Keratinocyte (primary cell): ENCODE measurements around the gene HEMGN. TPM values are rescaled to one million over a fixed set of nuclear protein-coding genes. Genes with fewer than 3 reads are reported as not detected.

Experiments used
- DNase-seq: peaks from one replicate; pipeline ENCODE4 v3.0.0-alpha.2; 2011; ENCODE audit warnings: low read depth, missing footprints, low spot score
- FAIRE-seq: peaks from 2 replicates; lab custom pipeline; 2011; peaks lifted over from hg19 to GRCh38; lab: Jason Lieb, UNC
- H2AFZ ChIP-seq: 2 replicates; pipeline ENCODE4 v1.6.0; 2012; ENCODE audit warnings: low read length, control low read depth, inconsistent platforms; ENCODE audit not compliant: control insufficient read depth
- H3K27ac ChIP-seq: 2 replicates; pipeline ENCODE4 v1.5.1; 2011; ENCODE audit warnings: low read length; ENCODE audit not compliant: control insufficient read depth, insufficient read depth
- H3K27me3 ChIP-seq: 3 replicates; pipeline ENCODE4 v1.6.0; 2011; ENCODE audit warnings: low read length; ENCODE audit not compliant: control insufficient read depth, insufficient read depth; ENCODE audit errors: extremely low read depth
- H3K36me3 ChIP-seq, 2 experiments: 2 replicates in 1 of 2; 3 replicates in 1 of 2; pipeline ENCODE4 v1.5.1; 2011; ENCODE audit warnings: low read length in 2 of 2, mild to moderate bottlenecking in 1 of 2; ENCODE audit not compliant: control insufficient read depth in 2 of 2, insufficient read depth in 2 of 2; ENCODE audit errors: extremely low read depth in 1 of 2
- H3K4me1 ChIP-seq: 3 replicates; pipeline ENCODE4 v1.5.1; 2011; ENCODE audit warnings: low read length; ENCODE audit not compliant: control insufficient read depth, insufficient read depth; ENCODE audit errors: extremely low read depth
- H3K4me2 ChIP-seq: 3 replicates; pipeline ENCODE4 v1.6.0; 2011; ENCODE audit warnings: low read depth, low read length; ENCODE audit not compliant: control insufficient read depth, insufficient read depth; ENCODE audit errors: extremely low read depth
- H3K4me3 ChIP-seq, 3 experiments: fragments of 200-600 bp in 1 of 3; sonication (generic) in 1 of 3; 2 replicates in 2 of 3; 3 replicates in 1 of 3; pipeline ENCODE4 v1.5.1; 2011 to 2016; ENCODE audit warnings: low read length in 3 of 3, mild to moderate bottlenecking in 3 of 3, control low read depth in 2 of 3, inconsistent platforms in 1 of 3, low read depth in 1 of 3, mixed read lengths in 1 of 3, mixed run types in 1 of 3, moderate library complexity in 1 of 3; ENCODE audit not compliant: control insufficient read depth in 2 of 3, insufficient read depth in 2 of 3; ENCODE audit errors: extremely low read depth in 1 of 3
- H3K79me2 ChIP-seq: 2 replicates; pipeline ENCODE4 v1.6.0; 2012; ENCODE audit warnings: low read length; ENCODE audit not compliant: control insufficient read depth, insufficient read depth
- H3K9ac ChIP-seq: 3 replicates; pipeline ENCODE4 v1.6.0; 2011; ENCODE audit warnings: low read length; ENCODE audit not compliant: control insufficient read depth, insufficient read depth; ENCODE audit errors: extremely low read depth
- H3K9me1 ChIP-seq: 3 replicates; pipeline ENCODE4 v1.6.0; 2011; ENCODE audit warnings: low read length; ENCODE audit not compliant: control insufficient read depth, insufficient read depth; ENCODE audit errors: extremely low read depth
- H3K9me3 ChIP-seq: 2 replicates; pipeline ENCODE4 v1.5.1; 2012; ENCODE audit warnings: low read depth, low read length; ENCODE audit not compliant: control insufficient read depth
- H4K20me1 ChIP-seq: 3 replicates; pipeline ENCODE4 v1.6.0; 2011; ENCODE audit warnings: low read length; ENCODE audit not compliant: control insufficient read depth, insufficient read depth; ENCODE audit errors: extremely low read depth
- EZH2 ChIP-seq: IDR thresholded peaks from one replicate; pipeline ENCODE4 v1.6.1; 2012; ENCODE audit warnings: inconsistent platforms, mild to moderate bottlenecking, low read length, moderate library complexity
- dilution Hi-C: fragments of 300-500 bp; cut with MboI; formaldehyde crosslinking; loops from one replicate; pipeline ENCODE4 v1.7.0; 2020; ENCODE audit warnings: low sequenced_read_pairs; ENCODE audit not compliant: extremely low pct_ligation_motif_present
- polyA plus RNA-seq, 5 experiments: library from polyadenylated mRNA; depleted of rRNA in 3 of 5; stranded (reverse) in 3 of 5; stranded (forward) in 1 of 5; unstranded in 1 of 5; fragments of >200 nt; gene quantifications; 1 replicate in 1 of 5; 2 replicates in 3 of 5; 3 replicates in 1 of 5; pipeline versions ENCODE4 v1.2.1 to v1.2.3, GENCODE V29; 2011 to 2012; ENCODE audit warnings: missing spikeins in 2 of 5, low read depth in 1 of 5, low replicate concordance in 1 of 5
- TF ChIP-seq, protein P1 (sequence below), 3 experiments: IDR thresholded peaks in 1 of 3; conservative IDR thresholded peaks in 1 of 3; optimal IDR thresholded peaks in 1 of 3; 2 replicates in 2 of 3; 3 replicates in 1 of 3; pipeline versions ENCODE3 to v1.5.1; 2011; ENCODE audit warnings: low read length in 3 of 3, mild to moderate bottlenecking in 3 of 3, moderate library complexity in 2 of 3, control low read depth in 1 of 3, inconsistent platforms in 1 of 3; ENCODE audit not compliant: insufficient read depth in 2 of 3; ENCODE audit errors: extremely low read depth in 1 of 3

HEMGN gene
- polyA plus RNA-seq, 1 donor (not counting 4 experiments of a cell fraction or from before 2014, with no cell fraction given), result not detected

DNA sequence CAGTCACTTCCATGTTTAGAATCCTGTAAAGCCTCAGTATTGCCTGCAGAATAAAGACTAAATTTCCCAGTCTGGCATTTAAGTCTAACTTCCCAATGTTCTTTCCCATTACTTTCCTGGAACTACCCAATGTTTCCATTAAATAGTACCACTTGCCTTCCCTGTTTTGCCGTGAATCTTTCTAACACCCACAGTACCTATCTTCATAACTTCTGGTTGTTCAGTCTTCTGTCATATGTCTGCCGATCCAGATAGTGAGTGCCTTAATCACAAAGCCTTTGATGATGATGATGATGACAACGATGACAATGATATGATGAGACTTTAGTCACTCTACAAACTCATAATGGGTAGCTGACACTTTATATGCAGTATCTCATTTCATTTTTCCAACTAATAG, 6.6 kb upstream of the HEMGN start:
- no peaks in the 10 kb centered on the region for H3K9me3 ChIP-seq
- H3K4me2 ChIP-seq, result no peak overlapping the region
- peaks cover 8% of the 10 kb centered on the region for H3K27me3 ChIP-seq
- H3K9ac ChIP-seq, result no peak overlapping the region
- no peaks in the 10 kb centered on the region for H3K36me3 ChIP-seq
- H3K4me3 ChIP-seq, result no peak overlapping the region
- no peaks in the 10 kb centered on the region for H3K4me1 ChIP-seq
- FAIRE-seq (no peak), DNase-seq (no peak)
- H3K79me2 ChIP-seq, result no peaks in the 10 kb centered on the region
- TF ChIP-seq, protein P1, sequence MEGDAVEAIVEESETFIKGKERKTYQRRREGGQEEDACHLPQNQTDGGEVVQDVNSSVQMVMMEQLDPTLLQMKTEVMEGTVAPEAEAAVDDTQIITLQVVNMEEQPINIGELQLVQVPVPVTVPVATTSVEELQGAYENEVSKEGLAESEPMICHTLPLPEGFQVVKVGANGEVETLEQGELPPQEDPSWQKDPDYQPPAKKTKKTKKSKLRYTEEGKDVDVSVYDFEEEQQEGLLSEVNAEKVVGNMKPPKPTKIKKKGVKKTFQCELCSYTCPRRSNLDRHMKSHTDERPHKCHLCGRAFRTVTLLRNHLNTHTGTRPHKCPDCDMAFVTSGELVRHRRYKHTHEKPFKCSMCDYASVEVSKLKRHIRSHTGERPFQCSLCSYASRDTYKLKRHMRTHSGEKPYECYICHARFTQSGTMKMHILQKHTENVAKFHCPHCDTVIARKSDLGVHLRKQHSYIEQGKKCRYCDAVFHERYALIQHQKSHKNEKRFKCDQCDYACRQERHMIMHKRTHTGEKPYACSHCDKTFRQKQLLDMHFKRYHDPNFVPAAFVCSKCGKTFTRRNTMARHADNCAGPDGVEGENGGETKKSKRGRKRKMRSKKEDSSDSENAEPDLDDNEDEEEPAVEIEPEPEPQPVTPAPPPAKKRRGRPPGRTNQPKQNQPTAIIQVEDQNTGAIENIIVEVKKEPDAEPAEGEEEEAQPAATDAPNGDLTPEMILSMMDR (optimal IDR thresholded peaks at IDR 0.05 in 1 of 3, IDR thresholded peaks at IDR 0.05 in 1 of 3, conservative IDR thresholded peaks at IDR 0.05 in 1 of 3; ENCODE audit: extremely low read depth in 1 of 3, insufficient read depth in 2 of 3, low read length in 3 of 3), result no peak
- no peak for TF ChIP-seq EZH2
- no peak overlapping the region for H2AFZ ChIP-seq
- no peaks in the 10 kb centered on the region for H4K20me1 ChIP-seq
- H3K9me1 ChIP-seq, result no peaks in the 10 kb centered on the region
- dilution Hi-C loops, result no loop called here
- H3K27ac ChIP-seq, result no peak overlapping the region

DNA sequence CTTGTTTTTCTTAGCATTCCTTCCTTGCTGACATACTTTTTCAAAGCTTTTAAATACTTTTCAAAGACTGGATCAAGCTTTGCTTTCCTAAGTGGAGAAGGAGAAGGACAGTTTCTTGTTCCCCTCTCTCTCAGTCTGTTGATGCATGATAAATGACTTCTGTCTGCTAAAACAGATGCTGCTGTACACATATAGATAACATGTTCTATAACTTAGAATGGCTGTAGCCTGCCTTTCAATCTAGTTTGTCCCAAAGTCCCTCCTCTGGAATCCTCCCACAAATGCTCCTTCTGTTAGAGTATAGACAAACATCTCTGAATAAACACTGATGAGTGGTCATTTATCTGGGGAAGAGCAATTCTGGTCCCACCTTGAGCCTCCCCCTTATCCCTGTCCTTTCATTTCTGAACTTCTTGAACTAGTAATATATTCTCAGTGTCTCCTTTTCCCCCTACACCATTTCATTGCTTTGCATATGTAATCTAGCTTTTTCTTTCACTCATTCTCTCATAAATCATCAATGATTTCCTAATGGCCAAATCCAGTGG, 5.4 kb upstream of the HEMGN start:
- dilution Hi-C loops, result no loop called here
- Histone ChIP-seq H3K79me2 (no peaks in the 10 kb centered on the region), H3K4me3 (no peak overlapping the region), H3K4me1 (no peaks in the 10 kb centered on the region), H3K9me3 (no peaks in the 10 kb centered on the region), H3K36me3 (no peaks in the 10 kb centered on the region), H3K9me1 (no peaks in the 10 kb centered on the region), H3K27ac (no peak overlapping the region), H4K20me1 (peaks cover under 1% of the 10 kb centered on the region), H3K27me3 (peaks cover 11% of the 10 kb centered on the region), H2AFZ (no peak overlapping the region), H3K4me2 (no peak overlapping the region), H3K9ac (no peak overlapping the region)
- DNase-seq (no peak), FAIRE-seq (no peak)
- no peak for TF ChIP-seq EZH2
- TF ChIP-seq, protein P1 (optimal IDR thresholded peaks at IDR 0.05 in 1 of 3, IDR thresholded peaks at IDR 0.05 in 1 of 3, conservative IDR thresholded peaks at IDR 0.05 in 1 of 3; ENCODE audit: extremely low read depth in 1 of 3, insufficient read depth in 2 of 3, low read length in 3 of 3), result no peak
